ENCODE measurements around the gene TFE3. TPM values are rescaled to one million over a fixed set of nuclear protein-coding genes. Genes with fewer than 3 reads are reported as not detected.

Gene TFE3
- total RNA-seq, 1 experiment from 2014 or later = 46.4 TPM

Other genes starting within 250 kb of the TFE3 start
- gene HDAC6, start 241.3 kb downstream of the TFE3 start, total RNA-seq (2021) = 58.5 to 60.3 TPM (median 59.2 TPM) in 3 replicates
- not detected in 3 replicates for gene ERAS, start 216.8 kb downstream of the TFE3 start, total RNA-seq (2021)
- 7.4 to 8.0 TPM (median 7.5 TPM) in 3 replicates for gene PCSK1N, start 207.7 kb downstream of the TFE3 start, total RNA-seq (2021)
- 99.6 to 120 TPM (median 114 TPM) in 3 replicates for gene TIMM17B, start 145.6 kb downstream of the TFE3 start, total RNA-seq (2021)
- gene PQBP1, start 145.4 kb downstream of the TFE3 start, total RNA-seq (2021) = 79.4 to 81.2 TPM (median 81.2 TPM) in 3 replicates
- gene SLC35A2, start 131.7 kb downstream of the TFE3 start, total RNA-seq (2021) = 18.0 to 21.0 TPM (median 20.2 TPM) in 3 replicates
- 146 to 184 TPM (median 182 TPM) in 3 replicates for gene PIM2, start 124.3 kb downstream of the TFE3 start, total RNA-seq (2021)
- 50.9 to 52.6 TPM (median 51.1 TPM) in 3 replicates for gene OTUD5, start 85.8 kb downstream of the TFE3 start, total RNA-seq (2021)
- 4.9 to 5.4 TPM (median 5.2 TPM) in 3 replicates for gene KCND1, start 71.5 kb downstream of the TFE3 start, total RNA-seq (2021)
- 60.0 to 70.7 TPM (median 60.9 TPM) in 3 replicates for gene GRIPAP1, start 41.1 kb downstream of the TFE3 start, total RNA-seq (2021)
- gene CCDC120, start 15.6 kb upstream of the TFE3 start, total RNA-seq (2021) = 13.0 to 15.2 TPM (median 14.4 TPM) in 3 replicates
- 14.8 to 16.1 TPM (median 15.0 TPM) in 3 replicates for gene PRAF2, start 30.6 kb upstream of the TFE3 start, total RNA-seq (2021)
- gene WDR45, start 36.5 kb upstream of the TFE3 start, total RNA-seq (2021) = 20.0 to 23.9 TPM (median 21.4 TPM) in 3 replicates
- 18.5 to 19.9 TPM (median 19.0 TPM) in 3 replicates for gene GPKOW, start 80.4 kb upstream of the TFE3 start, total RNA-seq (2021)
- gene MAGIX, start 119.4 kb upstream of the TFE3 start, total RNA-seq (2021) = 1.2 to 2.4 TPM (median 2.0 TPM) in 3 replicates
- 11.8 to 12.9 TPM (median 12.4 TPM) in 3 replicates for gene PLP2, start 128.5 kb upstream of the TFE3 start, total RNA-seq (2021)
- 12.5 to 14.6 TPM (median 12.8 TPM) in 3 replicates for gene PRICKLE3, start 143.0 kb upstream of the TFE3 start, total RNA-seq (2021)
- gene SYP, start 156.8 kb upstream of the TFE3 start, total RNA-seq (2021) = 4.8 to 7.0 TPM (median 5.3 TPM) in 3 replicates
- gene CACNA1F, start 190.0 kb upstream of the TFE3 start, total RNA-seq (2021) = 1.6 to 2.7 TPM (median 1.8 TPM) in 3 replicates
- gene CCDC22, start 192.1 kb upstream of the TFE3 start, total RNA-seq (2021) = 10.2 to 13.4 TPM (median 13.2 TPM) in 3 replicates
- 0.39 to 0.42 TPM (median 0.39 TPM) in 3 replicates for gene FOXP3, start 221.4 kb upstream of the TFE3 start, total RNA-seq (2021)
- 7.0 to 14.1 TPM (median 11.3 TPM) in 3 replicates for gene PPP1R3F, start 226.4 kb upstream of the TFE3 start, total RNA-seq (2021)